HFF-Myc (cell line): ENCODE data around the gene HNMT.

Source experiments
- DNase-seq: peaks from one replicate; pipeline ENCODE4 v3.0.0-alpha.2; 2011; ENCODE audit warnings: low read depth; ENCODE audit errors: extremely low read depth
- H3K4me3 ChIP-seq: replicated peaks from 2 replicates; pipeline ENCODE4 v1.5.1; 2011; ENCODE audit warnings: low read depth, mild to moderate bottlenecking, control low read depth, low read length
- CTCF ChIP-seq: IDR thresholded peaks from 2 replicates; pipeline ENCODE4 v1.5.1; 2012; ENCODE audit warnings: mild to moderate bottlenecking, low read depth, low read length, control low read depth; ENCODE audit errors: missing control alignments

Gene HNMT

GRCh38 chr2:138026111-138027020 is 62.1 kb downstream of the HNMT start:
- TF ChIP-seq CTCF = no peak
- no peak for DNase-seq
- no peak overlapping the region for H3K4me3 ChIP-seq

GRCh38 chr2:138028538-138028937 is 64.3 kb downstream of the HNMT start:
- H3K4me3 ChIP-seq = no peak overlapping the region
- TF ChIP-seq CTCF = no peak
- no peak for DNase-seq

GRCh38 chr2:138029276-138029675 is 65.0 kb downstream of the HNMT start:
- no peak for TF ChIP-seq CTCF
- no peak for DNase-seq
- H3K4me3 ChIP-seq = no peak overlapping the region

- TF ChIP-seq CTCF = no peak
- H3K4me3 ChIP-seq = no peak overlapping the region
- no peak for DNase-seq
Measured at GRCh38 chr2:138030459-138030858, 66.2 kb downstream of the HNMT start.

GRCh38 chr2:138032334-138032733 is 68.1 kb downstream of the HNMT start:
- no peak for TF ChIP-seq CTCF
- H3K4me3 ChIP-seq = no peak overlapping the region
- no peak for DNase-seq

- no peak overlapping the region for H3K4me3 ChIP-seq
- DNase-seq = no peak
- no peak for TF ChIP-seq CTCF
Measured at GRCh38 chr2:138034536-138034935, 70.3 kb downstream of the HNMT start.

GRCh38 chr2:138035608-138036217 is 71.4 kb downstream of the HNMT start:
- no peak for DNase-seq
- TF ChIP-seq CTCF = no peak
- no peak overlapping the region for H3K4me3 ChIP-seq
